ENCODE data around the gene KCNK17. TPM values are rescaled to one million over a fixed set of nuclear protein-coding genes. Genes with fewer than 3 reads are reported as not detected.

KCNK17 gene
- total and polyA plus RNA-seq, 9 of the 15 experiments (the other 6 are each of a cell fraction or from before 2014, with no cell fraction given), result not detected

DNA sequence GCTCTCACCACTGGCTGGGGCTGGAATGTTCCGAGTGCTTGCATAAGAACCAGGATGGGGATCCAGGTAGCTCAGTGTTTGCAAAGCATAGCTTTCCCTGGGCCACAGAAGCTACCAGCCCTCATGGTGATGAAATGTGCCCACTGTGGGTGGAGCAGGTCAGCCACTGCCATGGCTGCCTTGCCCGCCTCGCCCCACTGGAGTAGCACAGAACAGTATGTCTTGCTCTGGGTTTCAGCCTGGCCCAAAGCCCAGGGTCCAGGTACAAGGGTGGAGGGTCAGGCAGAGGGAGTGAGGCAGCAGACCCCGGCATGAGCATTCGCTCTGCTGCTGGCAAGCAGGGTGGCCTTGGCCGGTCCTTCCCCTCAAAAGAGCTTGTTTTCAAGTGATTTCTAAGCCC is 34.7 kb downstream of the KCNK17 start:
- no peak overlapping the region for H3K4me3 ChIP-seq
- no peaks in the 10 kb centered on the region for H3K9me1 ChIP-seq (ENCODE audit: control insufficient read depth, insufficient read depth, low read length)
- ATAC-seq, result no peak
- no peak overlapping the region for H3K27ac ChIP-seq (ENCODE audit: extremely low read depth, low read depth, low read length)
- H3K27me3 ChIP-seq (ENCODE audit: control insufficient read depth in 2 of 2, insufficient read depth in 2 of 2, low read length in 2 of 2), result peaks cover 39 to 63% of the 10 kb centered on the region in 2 experiments
- in situ Hi-C loops (cut with MboI), result no loop called here
- no peaks in the 10 kb centered on the region for H3K9me3 ChIP-seq (replicated peaks; ENCODE audit: control insufficient read depth, insufficient read depth, low read depth, low read length)
- H3K9ac ChIP-seq (ENCODE audit: insufficient read depth in 1 of 2, low read depth in 2 of 2, low read length in 2 of 2), result no peak overlapping the region; a peak in 1 of 4 replicates
- no peak overlapping the region for H2AFZ ChIP-seq (ENCODE audit: low read depth, low read length)
- WGBS (ENCODE audit: insufficient coverage, low coverage, missing lambda C conversion rate), result 0% methylated on average over 6 of the region's 6 CpGs
- no peak overlapping the region for H3K4me2 ChIP-seq (ENCODE audit: insufficient read depth, low read length)
- H4K20me1 ChIP-seq (replicated peaks; ENCODE audit: control insufficient read depth, insufficient read depth, low read length), result no peaks in the 10 kb centered on the region; the same call in 1 of the 2 replicates
- no peak for FAIRE-seq
- peaks cover 0 to 5% of the 10 kb centered on the region in 2 experiments; a peak in 1 of 5 replicates for H3K4me1 ChIP-seq (replicated peaks in 1 of 2; ENCODE audit: control insufficient read depth in 2 of 2, insufficient read depth in 2 of 2, low read length in 2 of 2)
- intact Hi-C loops (cut with micrococcal nuclease), result no loop called here
- BruUV-seq (replicated peaks), result no TSS peak
- H3K79me2 ChIP-seq (ENCODE audit: control insufficient read depth, insufficient read depth, low read length), result no peaks in the 10 kb centered on the region
- H3K36me3 ChIP-seq (ENCODE audit: control insufficient read depth, insufficient read depth, low read length), result no peaks in the 10 kb centered on the region
- ChIA-PET POLR2A (interaction anchor here (0.7 to 1.1 kb wide), 4 partner anchors 11 to 111 kb away, joined by 3 to 5 read pairs (median 4); no protein-coding TSS in a partner anchor), CTCF (ENCODE audit: low intra/inter-chr PET ratio) (no interaction called here)
- no peak for DNase-seq (ENCODE audit: extremely low read depth in 1 of 4, low spot score in 3 of 4)
- no peak for TF ChIP-seq SIX5 (IDR thresholded peaks at IDR 0.05; ENCODE audit: borderline replicate concordance in 1 of 2, insufficient read depth in 1 of 2, low read depth in 1 of 2, low read length in 2 of 2)
- no peak for TF ChIP-seq KLF6 (CRISPR knock-in tag; IDR thresholded peaks at IDR 0.05; ENCODE audit: borderline replicate concordance)
- TF ChIP-seq CBX3 (IDR thresholded peaks at IDR 0.05; ENCODE audit: borderline replicate concordance in 1 of 2, low read length in 2 of 2), result no peak
- TF ChIP-seq EHMT2 (IDR thresholded peaks at IDR 0.05), result no peak
- TF ChIP-seq DLX4 (CRISPR knock-in tag; IDR thresholded peaks at IDR 0.05), result no peak
- TF ChIP-seq, protein P1, sequence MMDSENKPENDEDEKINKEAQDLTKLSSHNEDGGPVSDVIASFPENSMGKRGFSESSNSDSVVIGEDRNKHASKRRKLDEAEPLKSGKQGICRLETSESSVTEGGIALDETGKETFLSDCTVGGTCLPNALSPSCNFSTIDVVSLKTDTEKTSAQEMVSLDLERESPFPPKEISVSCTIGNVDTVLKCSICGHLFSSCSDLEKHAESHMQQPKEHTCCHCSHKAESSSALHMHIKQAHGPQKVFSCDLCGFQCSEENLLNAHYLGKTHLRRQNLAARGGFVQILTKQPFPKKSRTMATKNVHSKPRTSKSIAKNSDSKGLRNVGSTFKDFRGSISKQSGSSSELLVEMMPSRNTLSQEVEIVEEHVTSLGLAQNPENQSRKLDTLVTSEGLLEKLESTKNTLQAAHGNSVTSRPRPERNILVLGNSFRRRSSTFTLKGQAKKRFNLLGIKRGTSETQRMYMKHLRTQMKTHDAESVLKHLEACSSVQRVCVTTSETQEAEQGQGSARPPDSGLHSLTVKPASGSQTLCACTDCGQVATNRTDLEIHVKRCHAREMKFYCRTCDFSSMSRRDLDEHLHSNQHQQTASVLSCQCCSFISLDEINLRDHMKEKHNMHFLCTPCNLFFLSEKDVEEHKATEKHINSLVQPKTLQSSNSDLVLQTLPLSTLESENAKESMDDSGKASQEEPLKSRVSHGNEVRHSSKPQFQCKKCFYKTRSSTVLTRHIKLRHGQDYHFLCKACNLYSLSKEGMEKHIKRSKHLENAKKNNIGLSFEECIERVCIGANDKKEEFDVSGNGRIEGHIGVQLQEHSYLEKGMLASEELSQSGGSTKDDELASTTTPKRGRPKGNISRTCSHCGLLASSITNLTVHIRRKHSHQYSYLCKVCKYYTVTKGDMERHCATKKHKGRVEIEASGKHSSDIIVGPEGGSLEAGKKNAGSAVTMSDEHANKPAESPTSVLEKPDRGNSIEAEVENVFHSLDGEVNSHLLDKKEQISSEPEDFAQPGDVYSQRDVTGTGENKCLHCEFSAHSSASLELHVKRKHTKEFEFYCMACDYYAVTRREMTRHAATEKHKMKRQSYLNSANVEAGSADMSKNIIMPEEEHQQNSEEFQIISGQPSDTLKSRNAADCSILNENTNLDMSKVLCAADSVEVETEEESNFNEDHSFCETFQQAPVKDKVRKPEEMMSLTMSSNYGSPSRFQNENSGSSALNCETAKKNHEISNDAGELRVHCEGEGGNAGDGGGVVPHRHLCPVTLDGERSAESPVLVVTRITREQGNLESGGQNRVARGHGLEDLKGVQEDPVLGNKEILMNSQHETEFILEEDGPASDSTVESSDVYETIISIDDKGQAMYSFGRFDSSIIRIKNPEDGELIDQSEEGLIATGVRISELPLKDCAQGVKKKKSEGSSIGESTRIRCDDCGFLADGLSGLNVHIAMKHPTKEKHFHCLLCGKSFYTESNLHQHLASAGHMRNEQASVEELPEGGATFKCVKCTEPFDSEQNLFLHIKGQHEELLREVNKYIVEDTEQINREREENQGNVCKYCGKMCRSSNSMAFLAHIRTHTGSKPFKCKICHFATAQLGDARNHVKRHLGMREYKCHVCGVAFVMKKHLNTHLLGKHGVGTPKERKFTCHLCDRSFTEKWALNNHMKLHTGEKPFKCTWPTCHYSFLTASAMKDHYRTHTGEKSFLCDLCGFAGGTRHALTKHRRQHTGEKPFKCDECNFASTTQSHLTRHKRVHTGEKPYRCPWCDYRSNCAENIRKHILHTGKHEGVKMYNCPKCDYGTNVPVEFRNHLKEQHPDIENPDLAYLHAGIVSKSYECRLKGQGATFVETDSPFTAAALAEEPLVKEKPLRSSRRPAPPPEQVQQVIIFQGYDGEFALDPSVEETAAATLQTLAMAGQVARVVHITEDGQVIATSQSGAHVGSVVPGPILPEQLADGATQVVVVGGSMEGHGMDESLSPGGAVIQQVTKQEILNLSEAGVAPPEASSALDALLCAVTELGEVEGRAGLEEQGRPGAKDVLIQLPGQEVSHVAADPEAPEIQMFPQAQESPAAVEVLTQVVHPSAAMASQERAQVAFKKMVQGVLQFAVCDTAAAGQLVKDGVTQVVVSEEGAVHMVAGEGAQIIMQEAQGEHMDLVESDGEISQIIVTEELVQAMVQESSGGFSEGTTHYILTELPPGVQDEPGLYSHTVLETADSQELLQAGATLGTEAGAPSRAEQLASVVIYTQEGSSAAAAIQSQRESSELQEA (IDR thresholded peaks at IDR 0.05; ENCODE audit: low read depth), result no peak
- no peak for TF ChIP-seq PTBP1 (IDR thresholded peaks at IDR 0.05; ENCODE audit: low read depth, low read length)
- no peak for TF ChIP-seq SNRNP70 (optimal IDR thresholded peaks at IDR 0.05; ENCODE audit: low read depth, low read length)
- TF ChIP-seq SMARCE1 (IDR thresholded peaks at IDR 0.05), result no peak
- no peak for TF ChIP-seq HDAC6 (IDR thresholded peaks at IDR 0.05; ENCODE audit: low read depth, low read length)
- no peak for TF ChIP-seq POU5F1 (IDR thresholded peaks at IDR 0.05; ENCODE audit: borderline replicate concordance, low read depth, low read length, partially characterized antibody)
- no peak for TF ChIP-seq TEAD2 (tag; IDR thresholded peaks at IDR 0.05)
- TF ChIP-seq TRIM28 (IDR thresholded peaks at IDR 0.05), result no peak
- TF ChIP-seq, protein P2, sequence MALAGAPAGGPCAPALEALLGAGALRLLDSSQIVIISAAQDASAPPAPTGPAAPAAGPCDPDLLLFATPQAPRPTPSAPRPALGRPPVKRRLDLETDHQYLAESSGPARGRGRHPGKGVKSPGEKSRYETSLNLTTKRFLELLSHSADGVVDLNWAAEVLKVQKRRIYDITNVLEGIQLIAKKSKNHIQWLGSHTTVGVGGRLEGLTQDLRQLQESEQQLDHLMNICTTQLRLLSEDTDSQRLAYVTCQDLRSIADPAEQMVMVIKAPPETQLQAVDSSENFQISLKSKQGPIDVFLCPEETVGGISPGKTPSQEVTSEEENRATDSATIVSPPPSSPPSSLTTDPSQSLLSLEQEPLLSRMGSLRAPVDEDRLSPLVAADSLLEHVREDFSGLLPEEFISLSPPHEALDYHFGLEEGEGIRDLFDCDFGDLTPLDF (CRISPR knock-in tag; IDR thresholded peaks at IDR 0.05), result no peak

Measured in K562 (cell line).